H1 (cell line): Measurements from ENCODE around the gene GNAI2. TPM values are rescaled to one million over a fixed set of nuclear protein-coding genes. Genes with fewer than 3 reads are reported as not detected.

Experiments
- CTCF ChIA-PET: fragments of 300-600 bp; sonication (Branson Sonifier 250); formaldehyde crosslinking; loops from one replicate; lab custom pipeline; 2021; ENCODE audit not compliant: partially characterized antibody; lab: Charles Lee
- POLR2A ChIA-PET: fragments of 300-600 bp; sonication (Branson Sonifier 250); formaldehyde crosslinking; loops from one replicate; lab custom pipeline; 2021; ENCODE audit warnings: inconsistent platforms; ENCODE audit not compliant: partially characterized antibody; lab: Charles Lee
- DNase-seq, 2 experiments: peaks; one replicate each; pipeline versions ENCODE4 v3.0.0 to v3.0.0-alpha.2; 2010 to 2022; ENCODE audit warnings: low spot score in 2 of 2, low read depth in 1 of 2, mixed read lengths in 1 of 2
- FAIRE-seq: peaks from 2 replicates; lab custom pipeline; 2011; peaks lifted over from hg19 to GRCh38; lab: Jason Lieb, UNC
- H2AFZ ChIP-seq: 2 replicates; pipeline ENCODE4 v1.8.1; 2012; ENCODE audit warnings: low read length, inconsistent platforms
- H2AK5ac ChIP-seq: 2 replicates; pipeline ENCODE4 v1.6.1; 2013; ENCODE audit warnings: low read depth, low read length
- H2BK120ac ChIP-seq: replicated peaks from 2 replicates; pipeline ENCODE3; 2013; ENCODE audit warnings: low read depth, low read length, inconsistent platforms
- H2BK12ac ChIP-seq: 2 replicates; pipeline ENCODE4 v1.6.1; 2013; ENCODE audit warnings: low read depth, low read length
- H2BK15ac ChIP-seq: 2 replicates; pipeline ENCODE4 v1.6.1; 2013; ENCODE audit warnings: low read length
- H2BK20ac ChIP-seq: 2 replicates; pipeline ENCODE4 v1.6.1; 2013; ENCODE audit warnings: low read length
- H2BK5ac ChIP-seq: 2 replicates; pipeline ENCODE4 v1.6.1; 2013; ENCODE audit warnings: low read depth, low read length
- H3K14ac ChIP-seq: 2 replicates; pipeline ENCODE4 v1.6.1; 2013; ENCODE audit warnings: inconsistent platforms; ENCODE audit not compliant: insufficient read length
- H3K18ac ChIP-seq: 2 replicates; pipeline ENCODE4 v1.6.1; 2013; ENCODE audit warnings: low read length; ENCODE audit errors: extremely low read depth
- H3K23ac ChIP-seq: 2 replicates; pipeline ENCODE4 v1.6.1; 2013; ENCODE audit warnings: inconsistent platforms; ENCODE audit not compliant: insufficient read length
- H3K23me2 ChIP-seq: 2 replicates; pipeline ENCODE4 v1.6.1; 2013; ENCODE audit warnings: low read depth, low read length
- H3K27ac ChIP-seq: 2 replicates; pipeline ENCODE4 v1.6.1; 2011; ENCODE audit warnings: low read depth, low read length, inconsistent platforms
- H3K27me3 ChIP-seq, 4 experiments: replicated peaks in 1 of 4; 1 replicate in 1 of 4; 2 replicates in 3 of 4; pipeline versions ENCODE4 v1.6.1 to v1.8.1; 2011 to 2013; ENCODE audit warnings: low read length in 3 of 4, mild to moderate bottlenecking in 3 of 4, inconsistent platforms in 2 of 4, mixed read lengths in 2 of 4, moderate library complexity in 1 of 4; ENCODE audit not compliant: control insufficient read depth in 3 of 4, insufficient read depth in 3 of 4; ENCODE audit errors: extremely low read depth in 1 of 4
- H3K36me3 ChIP-seq, 4 experiments: 2 replicates each; pipeline versions ENCODE4 v1.6.1 to v1.8.1; 2011 to 2013; ENCODE audit warnings: mild to moderate bottlenecking in 4 of 4, low read length in 3 of 4, moderate library complexity in 2 of 4, control low read depth in 1 of 4, inconsistent platforms in 1 of 4; ENCODE audit not compliant: insufficient read depth in 4 of 4, control insufficient read depth in 2 of 4
- H3K4ac ChIP-seq: replicated peaks from 2 replicates; pipeline ENCODE3; 2013; ENCODE audit warnings: low read length, low read depth, mixed read lengths, inconsistent platforms; ENCODE audit not compliant: insufficient read length
- H3K4me1 ChIP-seq, 4 experiments: replicated peaks in 1 of 4; 1 replicate in 1 of 4; 2 replicates in 3 of 4; pipeline versions ENCODE4 v1.6.1 to v1.8.1; 2011 to 2013; ENCODE audit warnings: low read length in 3 of 4, inconsistent platforms in 2 of 4, mixed read lengths in 1 of 4; ENCODE audit not compliant: insufficient read depth in 4 of 4, control insufficient read depth in 3 of 4
- H3K4me2 ChIP-seq, 2 experiments: 2 replicates each; pipeline versions ENCODE4 v1.6.1 to v1.8.1; 2011 to 2013; ENCODE audit warnings: low read depth in 2 of 2, low read length in 2 of 2, control low read depth in 1 of 2, inconsistent platforms in 1 of 2, mild to moderate bottlenecking in 1 of 2; ENCODE audit not compliant: insufficient read depth in 1 of 2
- H3K4me3 ChIP-seq, 4 experiments: fragments of 200-600, 300-600 bp in 1 of 4; sonication (generic), shearing (Covaris generic), sonication (Bioruptor Twin) in 1 of 4; 2 replicates each; pipeline versions ENCODE4 v1.5.1 to v1.8.1; 2011 to 2016; ENCODE audit warnings: low read length in 4 of 4, low read depth in 3 of 4, control low read depth in 2 of 4, inconsistent platforms in 2 of 4, mild to moderate bottlenecking in 2 of 4, mixed read lengths in 1 of 4, moderate library complexity in 1 of 4; ENCODE audit not compliant: insufficient read depth in 2 of 4; ENCODE audit errors: extremely low read depth in 1 of 4
- H3K56ac ChIP-seq: replicated peaks from 2 replicates; pipeline ENCODE3; 2013; ENCODE audit warnings: low read depth, mild to moderate bottlenecking, mixed read lengths, low read length, inconsistent platforms; ENCODE audit not compliant: insufficient read length
- H3K79me1 ChIP-seq: 2 replicates; pipeline ENCODE4 v1.6.1; 2013; ENCODE audit warnings: low read depth, low read length, control low read depth
- H3K79me2 ChIP-seq, 2 experiments: 2 replicates each; pipeline versions ENCODE4 v1.6.1 to v1.8.1; 2012 to 2013; ENCODE audit warnings: low read length in 2 of 2, mild to moderate bottlenecking in 2 of 2, inconsistent platforms in 1 of 2; ENCODE audit not compliant: insufficient read depth in 2 of 2, control insufficient read depth in 1 of 2
- H3K9ac ChIP-seq, 4 experiments: replicated peaks in 1 of 4; 1 replicate in 1 of 4; 2 replicates in 3 of 4; pipeline versions ENCODE4 v1.6.1 to v1.8.1; 2011 to 2013; ENCODE audit warnings: low read depth in 3 of 4, low read length in 3 of 4, control low read depth in 2 of 4, mild to moderate bottlenecking in 2 of 4, moderate library complexity in 2 of 4, inconsistent platforms in 1 of 4; ENCODE audit errors: extremely low read depth in 1 of 4
- H3K9me3 ChIP-seq, 2 experiments: 2 replicates each; pipeline versions ENCODE4 v1.6.1 to v1.8.1; 2012 to 2013; ENCODE audit warnings: mild to moderate bottlenecking in 2 of 2, moderate library complexity in 2 of 2, control low read depth in 1 of 2, inconsistent platforms in 1 of 2, low read depth in 1 of 2, low read length in 1 of 2, mixed read lengths in 1 of 2; ENCODE audit not compliant: insufficient read depth in 2 of 2
- H4K20me1 ChIP-seq, 2 experiments: replicated peaks in 1 of 2; 2 replicates each; pipeline versions ENCODE3 to v1.8.1; 2011 to 2013; ENCODE audit warnings: inconsistent platforms in 2 of 2, low read length in 2 of 2, mild to moderate bottlenecking in 1 of 2; ENCODE audit not compliant: insufficient read depth in 2 of 2, control insufficient read depth in 1 of 2
- H4K5ac ChIP-seq: 2 replicates; pipeline ENCODE4 v1.6.1; 2013; ENCODE audit warnings: low read length, low read depth, mixed read lengths, inconsistent platforms; ENCODE audit not compliant: insufficient read length
- H4K8ac ChIP-seq: 2 replicates; pipeline ENCODE4 v1.8.0; 2013; ENCODE audit warnings: mild to moderate bottlenecking, moderate library complexity, low read length, inconsistent platforms; ENCODE audit not compliant: insufficient read depth; ENCODE audit errors: extremely low read depth
- H4K91ac ChIP-seq: replicated peaks from 2 replicates; pipeline ENCODE3; 2013; ENCODE audit warnings: low read length, mixed read lengths, inconsistent platforms; ENCODE audit not compliant: insufficient read length
- ASH2L ChIP-seq: fragments of 200-600, 300-600 bp; sonication (generic); IDR thresholded peaks from one replicate; pipeline ENCODE4 v1.7.1; 2017; ENCODE audit warnings: low read length
- BACH1 ChIP-seq: IDR thresholded peaks from 2 replicates; pipeline ENCODE4 v1.6.1; 2012; ENCODE audit warnings: low read length, improper control_type of control experiment
- EP300 ChIP-seq, 2 experiments: IDR thresholded peaks; 1 replicate in 1 of 2; 2 replicates in 1 of 2; pipeline ENCODE4 v1.6.1; 2011 to 2012; ENCODE audit warnings: low read depth in 2 of 2, low read length in 2 of 2, mild to moderate bottlenecking in 2 of 2, borderline replicate concordance in 1 of 2, inconsistent platforms in 1 of 2, moderate library complexity in 1 of 2
- HDAC6 ChIP-seq: IDR thresholded peaks from one replicate; pipeline ENCODE4 v1.7.1; 2012; ENCODE audit warnings: low read depth, mild to moderate bottlenecking, inconsistent platforms, low read length, moderate library complexity
- KDM1A ChIP-seq: fragments of 200-600, 300-600 bp; sonication (generic); IDR thresholded peaks from 2 replicates; pipeline ENCODE4 v1.7.1; 2016; ENCODE audit warnings: mild to moderate bottlenecking, low read length, borderline replicate concordance
- MAX ChIP-seq: IDR thresholded peaks from 2 replicates; pipeline ENCODE4 v1.6.1; 2012; ENCODE audit warnings: inconsistent platforms
- RFX5 ChIP-seq: IDR thresholded peaks from 2 replicates; pipeline ENCODE4 v1.6.1; 2011; ENCODE audit warnings: low read depth, low read length, improper control_type of control experiment, borderline replicate concordance
- SIX5 ChIP-seq: IDR thresholded peaks from 2 replicates; pipeline ENCODE4 v1.6.1; 2011; ENCODE audit warnings: mild to moderate bottlenecking, low read depth, low read length
- WGBS, 2 experiments: shearing (Covaris generic) in 1 of 2; methylation state at CpG; one replicate each; pipeline versions ENCODE4 v1.1.6 to v1.1.7; 2013 to 2015; ENCODE audit warnings: low lambda C conversion rate in 2 of 2, mixed read lengths in 2 of 2, inconsistent platforms in 1 of 2, low coverage in 1 of 2, missing lambda C conversion rate in 1 of 2; ENCODE audit not compliant: insufficient replicate concordance in 2 of 2, insufficient coverage in 1 of 2, insufficient read length in 1 of 2; ENCODE audit errors: extremely low coverage in 1 of 2, missing lambda C conversion rate in 1 of 2; 5-methylcytosine and 5-hydroxymethylcytosine counted together
- polyA plus RNA-seq, 7 experiments: library from polyadenylated mRNA; depleted of rRNA in 3 of 7; stranded (reverse) in 5 of 7; unstranded in 2 of 7; fragments of >200 nt in 5 of 7; fragments of 200-250 nt in 2 of 7; gene quantifications; 1 replicate in 5 of 7; 2 replicates in 1 of 7; 4 replicates in 1 of 7; pipeline versions ENCODE4 v1.2.1 to v1.2.3, GENCODE V29; 2011 to 2013; ENCODE audit warnings: missing spikeins in 2 of 7, mixed read lengths in 2 of 7
- total RNA-seq: library from RNA; stranded (reverse); fragmentation: NEBNext Ultra II Directional; extraction: Animal tissue kit (Norgen Biotek cat#: 25700); gene quantifications from 2 replicates; pipeline ENCODE4 v1.2.1, GENCODE V29; 2021

Gene GNAI2
- total and polyA plus RNA-seq, 2 of the 8 experiments (the other 6 are each of a cell fraction or from before 2014, with no cell fraction given) = 168 to 539 TPM

- peaks cover 0 to 3% of the 10 kb centered on the region in 2 experiments for H4K20me1 ChIP-seq
- H3K79me2 ChIP-seq = peaks cover 0 to 15% of the 10 kb centered on the region in 2 experiments; a peak in 3 of 4 replicates
- no peak overlapping the region for H4K8ac ChIP-seq
- no peak overlapping the region for H3K14ac ChIP-seq
- peaks cover 0 to 14% (median 6%) of the 10 kb centered on the region in 4 experiments; a peak in 5 of 7 replicates for H3K4me1 ChIP-seq
- H3K4me2 ChIP-seq = no peak overlapping the region
- 91% methylated on average over 22 of the region's 22 CpGs; no CpG with 5 or more reads in 1 of the 2 experiments for WGBS, 2 experiments
- no peak for FAIRE-seq
- no peak overlapping the region for H3K23ac ChIP-seq
- no peak overlapping the region for H3K4ac ChIP-seq
- no peak overlapping the region for H2BK20ac ChIP-seq
- no peak overlapping the region for H3K4me3 ChIP-seq
- H2BK5ac ChIP-seq = no peak overlapping the region
- no peak for TF ChIP-seq RFX5
- no peak for TF ChIP-seq KDM1A
- no peak for TF ChIP-seq ASH2L
- no peak for TF ChIP-seq EP300 (IDR thresholded peaks at IDR 0.05; ENCODE audit: borderline replicate concordance in 1 of 2, low read depth in 2 of 2, low read length in 2 of 2)
- TF ChIP-seq BACH1 = no peak
- no peak for TF ChIP-seq SIX5
- no peak for TF ChIP-seq HDAC6
- no peak for TF ChIP-seq MAX
- TF ChIP-seq, all 59 proteins: peak for 0
- peaks cover 3 to 5% (median 4%) of the 10 kb centered on the region in 4 experiments; a peak in 6 of 8 replicates for H3K36me3 ChIP-seq
- H2AK5ac ChIP-seq = no peak overlapping the region
- 0 out of 2 replicates have a peak overlapping the region, but pooled peaks have one; percentile 17 for H2BK12ac ChIP-seq
- H3K56ac ChIP-seq = no peak overlapping the region
- H4K5ac ChIP-seq = no peak overlapping the region
- no peaks in the 10 kb centered on the region; a peak in 1 of 7 replicates for H3K27me3 ChIP-seq
- H2AFZ ChIP-seq = no peak overlapping the region
- POLR2A ChIA-PET = interaction anchor here (0.9 to 3.4 kb wide), 9 partner anchors 11 to 37 kb away, joined by 3 to 29 read pairs (median 4); partner anchors contain the start of gene HYAL2
- CTCF ChIA-PET = interaction anchor here (0.5 to 3.4 kb wide), 12 partner anchors 8 to 622 kb away, joined by 3 to 16 read pairs (median 4); partner anchors contain the start of genes HYAL2 and LSMEM2
- no peak overlapping the region for H4K91ac ChIP-seq
- H3K27ac ChIP-seq = no peak overlapping the region
- H3K9me3 ChIP-seq = no peaks in the 10 kb centered on the region
- H2BK120ac ChIP-seq = no peak overlapping the region
- H3K18ac ChIP-seq = no peak overlapping the region
- no peak for DNase-seq
- H3K23me2 ChIP-seq = peaks cover 15% of the 10 kb centered on the region
- H2BK15ac ChIP-seq = no peak overlapping the region
- no peak overlapping the region for H3K9ac ChIP-seq
- peaks cover 3% of the 10 kb centered on the region; the same call in 1 of the 2 replicates for H3K79me1 ChIP-seq
These were observed 58.7 kb downstream of the GNAI2 start for GRCh38 chr3:50294492-50295403.
